Measurements from ENCODE around the gene MCC.

MCC gene

DNA sequence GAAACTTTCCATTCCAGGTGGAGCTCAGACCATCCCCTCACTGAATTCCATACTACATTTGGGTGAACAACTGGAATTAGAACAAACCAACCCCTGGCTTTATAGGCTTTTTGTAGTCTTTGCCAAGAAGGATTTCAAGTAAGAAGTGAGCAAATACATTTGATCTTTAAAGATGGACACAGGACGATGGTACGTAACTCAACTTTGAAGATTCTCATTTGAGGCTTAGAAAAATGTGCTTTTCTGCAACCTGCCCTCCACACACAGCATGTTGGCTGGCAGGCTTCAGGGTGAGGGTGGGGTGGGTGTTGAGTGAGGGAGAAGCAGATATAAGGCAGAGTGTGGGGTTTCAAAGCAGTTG lies 335.9 kb downstream of the MCC start:
- Histone ChIP-seq H3K4me2 (ENCODE audit: low read depth, low read length, poor library complexity, severe bottlenecking) (no peak overlapping the region), H3K9me2 (replicated peaks; ENCODE audit: insufficient read depth, low read length) (no peaks in the 10 kb centered on the region), H3K4me3 (ENCODE audit: insufficient read depth, low read length, poor library complexity, severe bottlenecking) (no peak overlapping the region), H3K9me3 (ENCODE audit: insufficient read depth, low read length) (no peaks in the 10 kb centered on the region), H3K27ac (ENCODE audit: low read depth, low read length) (no peak overlapping the region), H3F3A (ENCODE audit: insufficient read depth) (no peaks in the 10 kb centered on the region), H3K36me3 (ENCODE audit: low read length) (no peaks in the 10 kb centered on the region), H4K20me1 (ENCODE audit: low read depth, low read length) (no peaks in the 10 kb centered on the region), H3K27me3 (ENCODE audit: low read length) (no peaks in the 10 kb centered on the region), H3K79me2 (ENCODE audit: insufficient read depth, low read length) (no peaks in the 10 kb centered on the region), H2AFZ (ENCODE audit: low read depth, low read length, severe bottlenecking) (no peak overlapping the region), H3K9ac (ENCODE audit: low read length) (no peak overlapping the region)
- TF ChIP-seq CTCF (IDR thresholded peaks at IDR 0.05; ENCODE audit: insufficient read depth, low read length, poor library complexity, severe bottlenecking) (no peak), EZH2phosphoT487 (conservative IDR thresholded peaks at IDR 0.05; ENCODE audit: low read length) (no peak)

GRCh38 chr5:113151641-113152379 lies 336.4 kb downstream of the MCC start:
- H3K9ac ChIP-seq (ENCODE audit: low read length), result no peak overlapping the region
- no peaks in the 10 kb centered on the region for H3K27me3 ChIP-seq (ENCODE audit: low read length)
- H3K79me2 ChIP-seq (ENCODE audit: insufficient read depth, low read length), result no peaks in the 10 kb centered on the region
- H3K9me2 ChIP-seq (replicated peaks; ENCODE audit: insufficient read depth, low read length), result no peaks in the 10 kb centered on the region
- H3F3A ChIP-seq (ENCODE audit: insufficient read depth), result no peaks in the 10 kb centered on the region
- no peaks in the 10 kb centered on the region for H3K9me3 ChIP-seq (ENCODE audit: insufficient read depth, low read length)
- no peak overlapping the region for H3K4me3 ChIP-seq (ENCODE audit: insufficient read depth, low read length, poor library complexity, severe bottlenecking)
- no peak overlapping the region for H3K4me2 ChIP-seq (ENCODE audit: low read depth, low read length, poor library complexity, severe bottlenecking)
- no peak overlapping the region for H2AFZ ChIP-seq (ENCODE audit: low read depth, low read length, severe bottlenecking)
- no peak overlapping the region for H3K27ac ChIP-seq (ENCODE audit: low read depth, low read length)
- no peaks in the 10 kb centered on the region for H4K20me1 ChIP-seq (ENCODE audit: low read depth, low read length)
- H3K36me3 ChIP-seq (ENCODE audit: low read length), result no peaks in the 10 kb centered on the region
- TF ChIP-seq EZH2phosphoT487 (conservative IDR thresholded peaks at IDR 0.05; ENCODE audit: low read length), result no peak
- no peak for TF ChIP-seq CTCF (IDR thresholded peaks at IDR 0.05; ENCODE audit: insufficient read depth, low read length, poor library complexity, severe bottlenecking)

DNA sequence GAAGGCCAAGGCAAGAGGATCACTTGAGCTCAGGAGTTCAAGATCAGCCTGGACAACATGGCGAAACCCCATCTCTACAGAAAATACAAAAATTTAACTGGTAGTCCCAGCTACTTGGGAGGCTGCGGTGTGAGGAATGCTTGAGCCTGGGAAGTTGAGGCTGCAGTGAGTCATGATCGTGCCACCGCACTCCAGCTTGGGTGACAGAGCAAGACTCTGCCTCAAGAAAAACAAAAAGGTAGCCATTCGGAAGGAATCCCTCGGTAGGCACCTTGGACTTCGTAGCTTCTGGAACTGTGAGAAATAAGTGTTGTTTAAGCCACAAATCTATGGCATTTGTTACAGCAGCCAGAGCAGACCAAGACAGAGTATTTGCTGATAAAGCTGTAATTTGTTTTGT lies 337.4 kb downstream of the MCC start:
- no peaks in the 10 kb centered on the region for H3K79me2 ChIP-seq (ENCODE audit: insufficient read depth, low read length)
- no peak overlapping the region for H3K4me3 ChIP-seq (ENCODE audit: insufficient read depth, low read length, poor library complexity, severe bottlenecking)
- no peak overlapping the region for H3K27ac ChIP-seq (ENCODE audit: low read depth, low read length)
- no peak overlapping the region for H2AFZ ChIP-seq (ENCODE audit: low read depth, low read length, severe bottlenecking)
- no peaks in the 10 kb centered on the region for H3F3A ChIP-seq (ENCODE audit: insufficient read depth)
- no peaks in the 10 kb centered on the region for H3K36me3 ChIP-seq (ENCODE audit: low read length)
- no peaks in the 10 kb centered on the region for H3K9me2 ChIP-seq (replicated peaks; ENCODE audit: insufficient read depth, low read length)
- no peak overlapping the region for H3K9ac ChIP-seq (ENCODE audit: low read length)
- H3K9me3 ChIP-seq (ENCODE audit: insufficient read depth, low read length), result no peaks in the 10 kb centered on the region
- no peak overlapping the region for H3K4me2 ChIP-seq (ENCODE audit: low read depth, low read length, poor library complexity, severe bottlenecking)
- no peak for TF ChIP-seq EZH2phosphoT487 (conservative IDR thresholded peaks at IDR 0.05; ENCODE audit: low read length)
- H4K20me1 ChIP-seq (ENCODE audit: low read depth, low read length), result no peaks in the 10 kb centered on the region
- H3K27me3 ChIP-seq (ENCODE audit: low read length), result no peaks in the 10 kb centered on the region

DNA sequence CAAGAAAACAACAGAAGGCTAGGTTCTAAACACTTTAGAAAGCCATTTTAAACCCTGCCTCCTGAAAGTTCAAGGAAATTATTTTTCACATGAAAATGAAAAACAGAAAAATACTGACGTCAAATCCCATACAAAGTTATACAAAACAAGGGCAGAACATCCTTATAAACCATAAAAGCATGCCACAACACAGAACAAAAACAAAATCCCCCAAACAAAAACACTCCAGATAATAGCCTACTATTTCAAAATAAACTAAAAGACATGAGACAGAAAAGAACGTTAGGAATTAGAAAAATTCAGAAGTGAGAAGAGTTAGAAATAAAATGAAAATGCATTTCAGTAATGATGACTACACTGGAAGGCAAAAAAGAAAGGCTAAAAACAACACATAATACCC lies 338.0 kb downstream of the MCC start:
- Histone ChIP-seq H3K9me2 (replicated peaks; ENCODE audit: insufficient read depth, low read length) (no peaks in the 10 kb centered on the region), H3K4me3 (ENCODE audit: insufficient read depth, low read length, poor library complexity, severe bottlenecking) (no peak overlapping the region), H4K20me1 (ENCODE audit: low read depth, low read length) (no peaks in the 10 kb centered on the region), H3K27me3 (ENCODE audit: low read length) (no peaks in the 10 kb centered on the region), H3K79me2 (ENCODE audit: insufficient read depth, low read length) (no peaks in the 10 kb centered on the region), H3K27ac (ENCODE audit: low read depth, low read length) (no peak overlapping the region), H2AFZ (ENCODE audit: low read depth, low read length, severe bottlenecking) (no peak overlapping the region), H3F3A (ENCODE audit: insufficient read depth) (no peaks in the 10 kb centered on the region), H3K36me3 (ENCODE audit: low read length) (no peaks in the 10 kb centered on the region), H3K9ac (ENCODE audit: low read length) (no peak overlapping the region), H3K9me3 (ENCODE audit: insufficient read depth, low read length) (no peaks in the 10 kb centered on the region), H3K4me2 (ENCODE audit: low read depth, low read length, poor library complexity, severe bottlenecking) (no peak overlapping the region)
- TF ChIP-seq EZH2phosphoT487 (conservative IDR thresholded peaks at IDR 0.05; ENCODE audit: low read length), result no peak
- TF ChIP-seq CTCF (IDR thresholded peaks at IDR 0.05; ENCODE audit: insufficient read depth, low read length, poor library complexity, severe bottlenecking), result no peak
